Measurements from ENCODE around the gene COL27A1. TPM values are rescaled to one million over a fixed set of nuclear protein-coding genes. Genes with fewer than 3 reads are reported as not detected.
A peak's percentile ranks its signal among the peaks of the same experiment; 100 is the strongest.

Gene COL27A1
- total and polyA plus RNA-seq, 9 of the 15 experiments (the other 6 are each of a cell fraction or from before 2014, with no cell fraction given): 0.07 TPM; not detected in 8

DNA sequence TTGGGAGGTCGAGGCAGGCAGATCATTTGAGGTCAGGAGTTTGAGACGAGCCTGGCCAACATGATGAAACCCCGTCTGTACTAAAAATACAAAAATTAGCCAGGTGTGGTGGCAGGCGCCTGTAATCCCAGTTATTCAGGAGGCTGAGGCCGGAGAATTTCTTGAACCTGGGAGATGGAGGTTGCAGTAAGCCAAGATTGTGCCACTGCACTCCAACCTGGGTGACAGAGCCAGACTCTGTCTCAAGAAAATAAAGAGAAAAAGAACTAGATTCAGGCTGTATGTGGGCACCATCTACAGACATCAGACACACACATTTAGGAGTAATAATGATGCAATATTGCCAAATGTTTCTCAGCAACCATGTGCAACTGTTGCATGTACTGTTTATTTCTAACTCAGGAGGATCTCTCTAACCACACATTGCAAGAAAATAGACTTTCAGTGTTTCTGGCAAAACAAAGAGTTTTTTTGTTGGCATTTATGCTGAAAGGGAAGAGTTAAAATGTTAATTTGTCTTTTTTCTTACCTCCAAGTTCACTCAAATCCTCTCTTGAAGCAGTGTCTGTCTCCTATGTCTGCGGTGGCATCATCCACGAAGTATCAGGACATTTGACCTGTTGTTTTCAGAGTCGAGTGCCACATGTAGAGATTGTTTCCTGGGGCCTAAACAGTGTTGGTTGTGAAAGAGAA is 162.5 kb downstream of the COL27A1 start (continued):
- TF ChIP-seq, protein P1, sequence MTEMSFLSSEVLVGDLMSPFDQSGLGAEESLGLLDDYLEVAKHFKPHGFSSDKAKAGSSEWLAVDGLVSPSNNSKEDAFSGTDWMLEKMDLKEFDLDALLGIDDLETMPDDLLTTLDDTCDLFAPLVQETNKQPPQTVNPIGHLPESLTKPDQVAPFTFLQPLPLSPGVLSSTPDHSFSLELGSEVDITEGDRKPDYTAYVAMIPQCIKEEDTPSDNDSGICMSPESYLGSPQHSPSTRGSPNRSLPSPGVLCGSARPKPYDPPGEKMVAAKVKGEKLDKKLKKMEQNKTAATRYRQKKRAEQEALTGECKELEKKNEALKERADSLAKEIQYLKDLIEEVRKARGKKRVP (CRISPR knock-in tag; IDR thresholded peaks at IDR 0.05): peak; percentile 68; the same call in 1 of the 2 replicates
- 0 out of 2 replicates have a peak, but pooled peaks have one; percentile 17 for TF ChIP-seq ZBTB33 (CRISPR knock-in tag; IDR thresholded peaks at IDR 0.05)
- no peak for TF ChIP-seq PHB2 (IDR thresholded peaks at IDR 0.05; ENCODE audit: low read depth)
- TF ChIP-seq CEBPG (CRISPR knock-in tag; IDR thresholded peaks at IDR 0.05): peak; percentile 96
- TF ChIP-seq CEBPG (tag; conservative IDR thresholded peaks at IDR 0.05 in 1 of 2, IDR thresholded peaks at IDR 0.05 in 1 of 2): peak; percentile 99
- peak; percentile 85 for TF ChIP-seq ATF3 (IDR thresholded peaks at IDR 0.05)
- TF ChIP-seq ATF3 (CRISPR knock-in tag; conservative IDR thresholded peaks at IDR 0.05): no peak
- TF ChIP-seq NR2C2 (CRISPR knock-in tag; IDR thresholded peaks at IDR 0.05): no peak
- peak; percentile 11; the same call in 1 of the 2 replicates for TF ChIP-seq NR2C2 (tag; IDR thresholded peaks at IDR 0.05)
- no peak for TF ChIP-seq PHTF2 (CRISPR knock-in tag; IDR thresholded peaks at IDR 0.05)
- peak; percentile 90 to 92; a peak in 2 of 4 replicates for TF ChIP-seq TRIM24 (IDR thresholded peaks at IDR 0.05)
- TF ChIP-seq, protein P2, sequence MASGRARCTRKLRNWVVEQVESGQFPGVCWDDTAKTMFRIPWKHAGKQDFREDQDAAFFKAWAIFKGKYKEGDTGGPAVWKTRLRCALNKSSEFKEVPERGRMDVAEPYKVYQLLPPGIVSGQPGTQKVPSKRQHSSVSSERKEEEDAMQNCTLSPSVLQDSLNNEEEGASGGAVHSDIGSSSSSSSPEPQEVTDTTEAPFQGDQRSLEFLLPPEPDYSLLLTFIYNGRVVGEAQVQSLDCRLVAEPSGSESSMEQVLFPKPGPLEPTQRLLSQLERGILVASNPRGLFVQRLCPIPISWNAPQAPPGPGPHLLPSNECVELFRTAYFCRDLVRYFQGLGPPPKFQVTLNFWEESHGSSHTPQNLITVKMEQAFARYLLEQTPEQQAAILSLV (tag; IDR thresholded peaks at IDR 0.05): peak; percentile 67; the same call in 1 of the 2 replicates
- TF ChIP-seq NUFIP1 (IDR thresholded peaks at IDR 0.05; ENCODE audit: partially characterized antibody): no peak
- no peak for TF ChIP-seq MXI1 (IDR thresholded peaks at IDR 0.05; ENCODE audit: low read depth, low read length)
- no peak for TF ChIP-seq ZNF174 (CRISPR knock-in tag; IDR thresholded peaks at IDR 0.05)
- TF ChIP-seq SMAD4 (CRISPR knock-in tag; conservative IDR thresholded peaks at IDR 0.05): peak; percentile 44; the same call in 1 of the 2 replicates
- TF ChIP-seq ZNF398 (CRISPR knock-in tag; IDR thresholded peaks at IDR 0.05): no peak

Data from K562 (cell line).